GM06990 (cell line): ENCODE measurements around the gene C11orf97.

ENCODE experiments used
- DNase-seq: peaks from one replicate; pipeline ENCODE4 v3.0.0-alpha.2; 2011; ENCODE audit not compliant: insufficient read length; ENCODE audit errors: extremely low read depth
- H3K27me3 ChIP-seq: replicated peaks from 2 replicates; pipeline ENCODE4 v1.6.0; 2011; ENCODE audit warnings: low read length; ENCODE audit not compliant: control insufficient read depth, insufficient read depth
- H3K36me3 ChIP-seq: 2 replicates; pipeline ENCODE4 v1.5.1; 2011; ENCODE audit warnings: low read length; ENCODE audit not compliant: control insufficient read depth, insufficient read depth
- H3K4me3 ChIP-seq: replicated peaks from 2 replicates; pipeline ENCODE4 v1.5.1; 2011; ENCODE audit warnings: low read depth, mild to moderate bottlenecking, control low read depth, low read length
- CTCF ChIP-seq: IDR thresholded peaks from 2 replicates; pipeline ENCODE4 v1.5.1; 2011; ENCODE audit warnings: low read length, control low read depth, mild to moderate bottlenecking, inconsistent platforms; ENCODE audit not compliant: insufficient read depth, poor library complexity, severe bottlenecking

C11orf97 gene

GRCh38 chr11:94486068-94486467 is 26.2 kb upstream of the C11orf97 start:
- Histone ChIP-seq H3K36me3 (peaks cover 8% of the 10 kb centered on the region), H3K4me3 (no peak overlapping the region), H3K27me3 (no peaks in the 10 kb centered on the region)
- TF ChIP-seq CTCF, result no peak
- no peak for DNase-seq

- Histone ChIP-seq H3K27me3 (no peaks in the 10 kb centered on the region), H3K36me3 (peaks cover 11% of the 10 kb centered on the region), H3K4me3 (peak within 1 kb of the TSS; percentile 90)
- peak; percentile 99 for DNase-seq
- TF ChIP-seq CTCF, result no peak
Measured at GRCh38 chr11:94493281-94494125, 18.8 kb upstream of the C11orf97 start, which contains the start of the genes ANKRD49 and MRE11. ANKRD49 (plus strand) TSS chr11:94493984; CDS start chr11:94496694, 2,710 bp downstream. MRE11 (minus strand) TSS chr11:94493844; CDS start chr11:94492801, 1,043 bp downstream.

GRCh38 chr11:94494126-94494680 is 18.1 kb upstream of the C11orf97 start:
- H3K27me3 ChIP-seq, result no peaks in the 10 kb centered on the region
- DNase-seq, result no peak
- peak; percentile 3 for TF ChIP-seq CTCF
- H3K4me3 ChIP-seq, result peak overlapping the region; percentile 90
- peaks cover 9% of the 10 kb centered on the region for H3K36me3 ChIP-seq

- TF ChIP-seq CTCF, result no peak
- Histone ChIP-seq H3K4me3 (no peak overlapping the region), H3K27me3 (no peaks in the 10 kb centered on the region), H3K36me3 (peaks cover 7% of the 10 kb centered on the region)
- no peak for DNase-seq
Measured at GRCh38 chr11:94500181-94500580, 12.1 kb upstream of the C11orf97 start.

- TF ChIP-seq CTCF, result peak; percentile 10
- H3K4me3 ChIP-seq, result no peak overlapping the region
- peaks cover 7% of the 10 kb centered on the region for H3K36me3 ChIP-seq
- DNase-seq, result no peak
- H3K27me3 ChIP-seq, result no peaks in the 10 kb centered on the region
Measured at GRCh38 chr11:94501522-94501921, 10.7 kb upstream of the C11orf97 start.
